A549 treated with CORT108297 at 1 μM for 4 hours (cell line): ENCODE data around the gene MCTS1. TPM values are rescaled to one million over a fixed set of nuclear protein-coding genes. Genes with fewer than 3 reads are reported as not detected.

Experiments used
- total RNA-seq: library from RNA; stranded (reverse); fragments of 200-300 nt; extraction: Qiagen RNA extraction; gene quantifications from 5 replicates; pipeline ENCODE4 v1.2.3, GENCODE V29; 2022

The MCTS1 gene
- total RNA-seq: 90.1 to 110 TPM (median 93.3 TPM) in 5 replicates

GRCh38 chrX:120603707-120604360, at the start of gene MCTS1:
MCTS1 (plus strand) TSS chrX:120604101; CDS start chrX:120604237, 136 bp downstream.

GRCh38 chrX:120560842-120561633, 42.9 kb upstream of the MCTS1 start, which contains the start of gene CUL4B:
CUL4B (minus strand) TSS chrX:120560962; CDS start chrX:120560638, 324 bp downstream.

GRCh38 chrX:120629667-120630537, 26.0 kb downstream of the MCTS1 start, which contains the start of gene C1GALT1C1:
C1GALT1C1 (minus strand) TSS chrX:120630054; CDS start chrX:120627166, 2,888 bp downstream.

Other genes starting within 250 kb of the MCTS1 start
- gene ATP1B4, start 242.0 kb upstream of the MCTS1 start, total RNA-seq: not detected in 5 replicates
- gene LAMP2, start 134.8 kb upstream of the MCTS1 start, total RNA-seq: 86.2 to 106 TPM (median 102 TPM) in 5 replicates
- gene CUL4B, start 43.1 kb upstream of the MCTS1 start, total RNA-seq: 41.4 to 60.7 TPM (median 54.3 TPM) in 5 replicates
- 31.3 to 42.5 TPM (median 33.7 TPM) in 5 replicates for gene C1GALT1C1, start 26.0 kb downstream of the MCTS1 start, total RNA-seq